Thyroid gland (tissue), 4 donors: ENCODE data around the gene HOTAIR. TPM values are rescaled to one million over a fixed set of nuclear protein-coding genes. Genes with fewer than 3 reads are reported as not detected.

Experiments
- DNase-seq, 2 donors: peaks; one replicate each; pipeline ENCODE4 v3.0.0-alpha.2; 2019
- H3K27ac ChIP-seq, 3 donors: fragments of 200-600 bp; sonication (generic); 1 replicate in 2 of 3; 2 replicates in 1 of 3; pipeline ENCODE4 v1.5.1; 2016 to 2019; ENCODE audit warnings: mild to moderate bottlenecking in 1 of 3, moderate library complexity in 1 of 3
- H3K27me3 ChIP-seq: fragments of 200-600 bp; sonication (generic); one replicate; pipeline ENCODE4 v1.5.1; 2019
- H3K36me3 ChIP-seq, 2 donors: fragments of 200-600 bp; sonication (generic); one replicate each; pipeline ENCODE4 v1.5.1; 2016 to 2019
- H3K4me1 ChIP-seq, 2 donors: fragments of 200-600 bp; sonication (generic); one replicate each; pipeline ENCODE4 v1.5.1; 2017 to 2019
- H3K4me3 ChIP-seq, 3 donors: fragments of 200-600 bp; sonication (generic); replicated peaks in 1 of 3; 1 replicate in 2 of 3; 2 replicates in 1 of 3; pipeline ENCODE4 v1.5.1; 2016; ENCODE audit warnings: mild to moderate bottlenecking in 1 of 3
- H3K9me3 ChIP-seq: fragments of 200-600 bp; sonication (generic); one replicate; pipeline ENCODE4 v1.5.1; 2017
- POLR2A ChIP-seq, 2 donors: fragments of 450-650 bp; IDR thresholded peaks; one replicate each; pipeline ENCODE4 v1.6.1; 2017; ENCODE audit warnings: antibody characterized with exemption in 2 of 2, mild to moderate bottlenecking in 2 of 2, moderate library complexity in 1 of 2
- WGBS, 2 donors: methylation state at CpG; one replicate each; pipeline ENCODE4 v1.1.5; 2017; 5-methylcytosine and 5-hydroxymethylcytosine counted together
- intact Hi-C: fragments of 100-400 bp; cut with DNase I; formaldehyde crosslinking; loops from one replicate; pipeline ENCODE4 v1.15.1; 2023
- total RNA-seq, 4 donors: library from RNA; depleted of rRNA; stranded (reverse); fragments of >200 nt; gene quantifications; one replicate each; pipeline ENCODE4 v1.2.3, GENCODE V29; 2016
- TF ChIP-seq, protein P1 (sequence below), 6 experiments: fragments of 200-600 bp in 3 of 6; fragments of 450-650 bp in 3 of 6; sonication (generic) in 3 of 6; IDR thresholded peaks; one replicate each; pipeline ENCODE4 v1.5.1; 2016 to 2019; ENCODE audit warnings: antibody characterized with exemption in 6 of 6, mild to moderate bottlenecking in 2 of 6, inconsistent platforms in 1 of 6, moderate library complexity in 1 of 6

Gene HOTAIR
- total RNA-seq, 4 donors from 2014 or later: not detected

GRCh38 chr12:53972722-53973235 lies 2.0 kb downstream of the HOTAIR start, which contains the start of gene HOXC11:
Gene HOXC11 (plus strand): TSS chr12:53973126. CDS start chr12:53973242, 116 bp downstream.
- no peaks in the 10 kb centered on the region for H3K9me3 ChIP-seq
- TF ChIP-seq, protein P1, sequence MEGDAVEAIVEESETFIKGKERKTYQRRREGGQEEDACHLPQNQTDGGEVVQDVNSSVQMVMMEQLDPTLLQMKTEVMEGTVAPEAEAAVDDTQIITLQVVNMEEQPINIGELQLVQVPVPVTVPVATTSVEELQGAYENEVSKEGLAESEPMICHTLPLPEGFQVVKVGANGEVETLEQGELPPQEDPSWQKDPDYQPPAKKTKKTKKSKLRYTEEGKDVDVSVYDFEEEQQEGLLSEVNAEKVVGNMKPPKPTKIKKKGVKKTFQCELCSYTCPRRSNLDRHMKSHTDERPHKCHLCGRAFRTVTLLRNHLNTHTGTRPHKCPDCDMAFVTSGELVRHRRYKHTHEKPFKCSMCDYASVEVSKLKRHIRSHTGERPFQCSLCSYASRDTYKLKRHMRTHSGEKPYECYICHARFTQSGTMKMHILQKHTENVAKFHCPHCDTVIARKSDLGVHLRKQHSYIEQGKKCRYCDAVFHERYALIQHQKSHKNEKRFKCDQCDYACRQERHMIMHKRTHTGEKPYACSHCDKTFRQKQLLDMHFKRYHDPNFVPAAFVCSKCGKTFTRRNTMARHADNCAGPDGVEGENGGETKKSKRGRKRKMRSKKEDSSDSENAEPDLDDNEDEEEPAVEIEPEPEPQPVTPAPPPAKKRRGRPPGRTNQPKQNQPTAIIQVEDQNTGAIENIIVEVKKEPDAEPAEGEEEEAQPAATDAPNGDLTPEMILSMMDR (IDR thresholded peaks at IDR 0.05): no peak
- no peak for TF ChIP-seq POLR2A (IDR thresholded peaks at IDR 0.05)
- DNase-seq: no peak
- H3K4me1 ChIP-seq: peaks cover 9 to 26% of the 10 kb centered on the region in 2 donors
- H3K36me3 ChIP-seq: no peaks in the 10 kb centered on the region
- H3K27me3 ChIP-seq: peaks cover 85% of the 10 kb centered on the region
- 11 to 12% methylated on average over 16 to 19 of the region's 21 CpGs for WGBS, 2 donors
- intact Hi-C loops: no loop called here
- no peak within 1 kb of the TSS for H3K4me3 ChIP-seq
- no peak within 1 kb of the TSS for H3K27ac ChIP-seq

- Histone ChIP-seq H3K27ac (no peak overlapping the region), H3K27me3 (peaks cover 79% of the 10 kb centered on the region), H3K4me3 (no peak overlapping the region), H3K4me1 (peaks cover 9 to 26% of the 10 kb centered on the region in 2 donors), H3K36me3 (no peaks in the 10 kb centered on the region), H3K9me3 (no peaks in the 10 kb centered on the region)
- WGBS, 2 donors: 17 to 18% methylated on average over 9 of the region's 9 CpGs
- no peak for TF ChIP-seq POLR2A (IDR thresholded peaks at IDR 0.05)
- no peak for DNase-seq
- intact Hi-C loops: no loop called here
These were observed 2.5 kb downstream of the HOTAIR start for GRCh38 chr12:53972152-53972702.

DNA sequence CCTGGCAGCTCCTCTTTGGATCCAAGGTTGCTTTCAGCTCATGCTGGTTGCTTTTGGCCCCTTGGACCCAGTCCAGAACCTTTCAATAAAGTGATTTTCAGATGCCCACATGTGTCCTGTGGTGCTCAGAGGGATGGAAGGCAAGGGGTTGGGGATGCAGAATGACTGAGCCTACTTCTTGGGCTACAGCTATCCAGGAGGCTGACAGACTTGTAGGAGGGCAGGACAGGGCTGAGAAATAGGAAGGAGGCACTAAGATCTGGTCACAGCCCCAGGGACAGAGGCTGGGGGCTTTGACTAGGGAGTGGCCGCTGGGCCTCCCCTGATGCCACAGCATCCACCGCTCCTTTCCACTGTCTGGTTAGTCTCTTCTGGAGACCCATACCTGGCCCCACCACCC lies 3.1 kb downstream of the HOTAIR start:
- H3K9me3 ChIP-seq: no peaks in the 10 kb centered on the region
- intact Hi-C loops: no loop called here
- DNase-seq: no peak
- TF ChIP-seq POLR2A (IDR thresholded peaks at IDR 0.05): no peak
- TF ChIP-seq, protein P1 (IDR thresholded peaks at IDR 0.05): no peak
- H3K36me3 ChIP-seq: no peaks in the 10 kb centered on the region
- no peak overlapping the region for H3K4me3 ChIP-seq
- H3K27me3 ChIP-seq: peaks cover 77% of the 10 kb centered on the region
- H3K27ac ChIP-seq: no peak overlapping the region
- 27 to 28% methylated on average over 2 of the region's 2 CpGs for WGBS, 2 donors
- peaks cover 9 to 26% of the 10 kb centered on the region in 2 donors for H3K4me1 ChIP-seq

DNA sequence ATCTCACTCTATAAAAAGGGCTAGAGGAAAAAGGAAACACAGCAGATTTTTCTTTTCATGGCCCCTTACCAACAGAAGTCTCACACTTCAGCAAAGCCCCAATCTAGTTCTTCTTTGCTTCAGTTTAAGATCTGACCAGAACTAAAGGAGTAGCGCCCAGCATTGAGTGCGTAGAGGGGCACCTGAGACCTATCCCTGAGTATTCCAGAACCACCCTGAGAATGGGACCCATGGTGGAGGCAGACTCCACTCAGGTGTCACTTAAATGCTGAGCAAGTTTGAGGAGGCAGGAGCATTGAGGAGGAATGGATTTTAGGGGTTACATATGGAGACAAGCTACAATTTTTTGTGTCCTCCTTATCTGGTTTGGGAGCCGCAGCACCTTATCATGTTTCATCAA lies 3.6 kb downstream of the HOTAIR start:
- Histone ChIP-seq H3K27me3 (peaks cover 78% of the 10 kb centered on the region), H3K4me1 (peaks cover 9 to 30% of the 10 kb centered on the region in 2 donors), H3K36me3 (no peaks in the 10 kb centered on the region), H3K4me3 (no peak overlapping the region), H3K27ac (no peak overlapping the region), H3K9me3 (no peaks in the 10 kb centered on the region)
- intact Hi-C loops: no loop called here
- TF ChIP-seq POLR2A (IDR thresholded peaks at IDR 0.05): no peak
- TF ChIP-seq, protein P1 (IDR thresholded peaks at IDR 0.05): no peak
- 45 to 65% methylated on average over 3 of the region's 3 CpGs for WGBS, 2 donors
- DNase-seq: no peak

DNA sequence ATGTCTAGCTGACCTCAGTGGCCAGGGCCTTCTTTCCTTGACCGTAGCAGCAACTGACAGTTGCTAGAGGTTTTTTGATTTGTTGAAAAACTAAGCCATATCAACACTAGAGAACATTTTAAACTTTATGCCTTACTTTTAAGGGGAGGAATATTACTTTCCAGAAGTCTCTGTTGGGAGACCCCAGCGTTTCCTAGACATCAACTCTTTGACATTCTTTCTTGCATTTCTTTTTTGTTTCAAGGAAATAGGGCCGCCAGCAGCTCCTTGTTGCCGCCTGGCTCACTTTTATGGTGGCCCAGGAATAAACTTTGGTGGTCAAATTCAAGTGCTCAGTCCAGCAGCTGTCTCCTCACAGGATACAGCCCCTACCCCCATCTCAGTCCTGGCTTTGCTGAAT lies 4.3 kb downstream of the HOTAIR start:
- no peaks in the 10 kb centered on the region for H3K9me3 ChIP-seq
- no peak for DNase-seq
- H3K36me3 ChIP-seq: no peaks in the 10 kb centered on the region
- WGBS, 2 donors: 16 to 20% methylated on average over 4 of the region's 4 CpGs
- H3K27me3 ChIP-seq: peaks cover 80% of the 10 kb centered on the region
- no peak overlapping the region for H3K27ac ChIP-seq
- H3K4me1 ChIP-seq: peaks cover 9 to 28% of the 10 kb centered on the region in 2 donors
- no peak overlapping the region for H3K4me3 ChIP-seq
- TF ChIP-seq, protein P1 (IDR thresholded peaks at IDR 0.05): no peak
- TF ChIP-seq POLR2A (IDR thresholded peaks at IDR 0.05): no peak
- intact Hi-C loops: no loop called here
